H9 (cell line): Measurements from ENCODE around the gene LBX2. TPM values are rescaled to one million over a fixed set of nuclear protein-coding genes. Genes with fewer than 3 reads are reported as not detected.

Source experiments
- DNase-seq: peaks from one replicate; pipeline ENCODE4 v3.0.0-alpha.2; 2017
- H2AFZ ChIP-seq: one replicate; pipeline ENCODE4 v1.6.1; 2013; ENCODE audit warnings: mild to moderate bottlenecking, low read length, control low read depth, moderate library complexity
- H2AK5ac ChIP-seq: 2 replicates; pipeline ENCODE4 v1.6.1; 2013; ENCODE audit warnings: low read length, control low read depth, mixed read lengths; ENCODE audit not compliant: insufficient read length
- H2BK120ac ChIP-seq: one replicate; pipeline ENCODE4 v1.6.1; 2013; ENCODE audit warnings: low read depth, mild to moderate bottlenecking, low read length, control low read depth, inconsistent platforms; ENCODE audit not compliant: poor library complexity, severe bottlenecking
- H2BK12ac ChIP-seq: 2 replicates; pipeline ENCODE4 v1.6.1; 2013; ENCODE audit warnings: low read length, control low read depth, mixed read lengths, low read depth; ENCODE audit not compliant: insufficient read length
- H2BK15ac ChIP-seq: 2 replicates; pipeline ENCODE4 v1.6.1; 2013; ENCODE audit warnings: low read depth, low read length, control low read depth
- H2BK20ac ChIP-seq: one replicate; pipeline ENCODE4 v1.6.1; 2013; ENCODE audit warnings: low read depth, mild to moderate bottlenecking, low read length, control low read depth, inconsistent platforms; ENCODE audit not compliant: poor library complexity, severe bottlenecking
- H2BK5ac ChIP-seq: 2 replicates; pipeline ENCODE4 v1.6.1; 2013; ENCODE audit warnings: low read length, control low read depth, mixed read lengths; ENCODE audit not compliant: insufficient read length
- H3K14ac ChIP-seq: 2 replicates; pipeline ENCODE4 v1.6.1; 2013; ENCODE audit warnings: low read length, control low read depth; ENCODE audit not compliant: insufficient read depth
- H3K18ac ChIP-seq: 2 replicates; pipeline ENCODE4 v1.6.1; 2013; ENCODE audit warnings: low read depth, mild to moderate bottlenecking, mixed read lengths, low read length, control low read depth; ENCODE audit not compliant: insufficient read length
- H3K23ac ChIP-seq: 2 replicates; pipeline ENCODE4 v1.6.1; 2013; ENCODE audit warnings: low read length, control low read depth, mixed read lengths, low read depth; ENCODE audit not compliant: insufficient read length
- H3K23me2 ChIP-seq: 2 replicates; pipeline ENCODE4 v1.6.1; 2013; ENCODE audit warnings: low read depth, mild to moderate bottlenecking, mixed read lengths, low read length, control low read depth; ENCODE audit not compliant: insufficient read length, poor library complexity, severe bottlenecking
- H3K27ac ChIP-seq: 2 replicates; pipeline ENCODE4 v1.5.1; 2013; ENCODE audit warnings: low read length, control low read depth, mixed read lengths, low read depth; ENCODE audit not compliant: insufficient read length
- H3K27me3 ChIP-seq: 2 replicates; pipeline ENCODE4 v1.6.1; 2013; ENCODE audit warnings: low read length, control low read depth, inconsistent platforms; ENCODE audit not compliant: insufficient read depth
- H3K4ac ChIP-seq: 2 replicates; pipeline ENCODE4 v1.6.1; 2013; ENCODE audit warnings: low read depth, mild to moderate bottlenecking, control low read depth, inconsistent platforms, low read length, moderate library complexity
- H3K4me1 ChIP-seq: 2 replicates; pipeline ENCODE4 v1.6.1; 2013; ENCODE audit warnings: low read length, control low read depth, inconsistent platforms; ENCODE audit not compliant: insufficient read depth
- H3K4me2 ChIP-seq: 2 replicates; pipeline ENCODE4 v1.6.1; 2013; ENCODE audit warnings: low read length, control low read depth, mixed read lengths; ENCODE audit not compliant: insufficient read length, insufficient read depth
- H3K56ac ChIP-seq: 2 replicates; pipeline ENCODE4 v1.6.1; 2013; ENCODE audit warnings: low read depth, mild to moderate bottlenecking, mixed read lengths, low read length, control low read depth; ENCODE audit not compliant: insufficient read length
- H3K79me1 ChIP-seq: 2 replicates; pipeline ENCODE4 v1.6.1; 2013; ENCODE audit warnings: low read depth, mild to moderate bottlenecking, moderate library complexity, low read length, control low read depth, inconsistent platforms; ENCODE audit not compliant: insufficient read depth, poor library complexity, severe bottlenecking
- H3K79me2 ChIP-seq: 2 replicates; pipeline ENCODE4 v1.6.1; 2013; ENCODE audit warnings: low read length, control low read depth, inconsistent platforms; ENCODE audit not compliant: insufficient read depth
- H3K9ac ChIP-seq: 2 replicates; pipeline ENCODE4 v1.6.1; 2013; ENCODE audit warnings: low read length, control low read depth, mixed read lengths; ENCODE audit not compliant: insufficient read length; ENCODE audit errors: extremely low read depth
- H3K9me3 ChIP-seq: one replicate; pipeline ENCODE4 v1.6.1; 2013; ENCODE audit warnings: low read depth, low read length, inconsistent platforms; ENCODE audit not compliant: control insufficient read depth
- H3T11ph ChIP-seq: one replicate; pipeline ENCODE4 v1.6.1; 2013; ENCODE audit warnings: mild to moderate bottlenecking, low read length, control low read depth, inconsistent platforms
- H4K20me1 ChIP-seq: one replicate; pipeline ENCODE4 v1.6.1; 2013; ENCODE audit not compliant: control insufficient read depth, insufficient read length, insufficient read depth
- H4K5ac ChIP-seq: 2 replicates; pipeline ENCODE4 v1.6.1; 2013; ENCODE audit warnings: low read depth, mild to moderate bottlenecking, mixed read lengths, low read length, control low read depth; ENCODE audit not compliant: insufficient read length
- H4K8ac ChIP-seq: replicated peaks from 2 replicates; pipeline ENCODE4 v1.6.1; 2013; ENCODE audit warnings: low read length, control low read depth, mixed read lengths, low read depth; ENCODE audit not compliant: insufficient read length
- H4K91ac ChIP-seq: 2 replicates; pipeline ENCODE4 v1.6.1; 2013; ENCODE audit warnings: low read depth, mild to moderate bottlenecking, moderate library complexity, mixed read lengths, low read length, control low read depth; ENCODE audit not compliant: insufficient read length
- H3K27ac Mint-ChIP-seq, 3 experiments: 2 replicates in 2 of 3; 3 replicates in 1 of 3; pipeline ENCODE4 v1.8.0; 2020 to 2021; ENCODE audit warnings: mixed read lengths in 3 of 3, mild to moderate bottlenecking in 1 of 3, moderate library complexity in 1 of 3
- H3K27me3 Mint-ChIP-seq: 2 replicates; pipeline ENCODE4 v1.8.0; 2021; ENCODE audit warnings: low read depth, mild to moderate bottlenecking, moderate library complexity, mixed read lengths
- H3K36me3 Mint-ChIP-seq, 3 experiments: 2 replicates in 2 of 3; 3 replicates in 1 of 3; pipeline ENCODE4 v1.8.0; 2020 to 2021; ENCODE audit warnings: low read depth in 3 of 3, mixed read lengths in 3 of 3; ENCODE audit not compliant: insufficient read depth in 1 of 3
- H3K4me1 Mint-ChIP-seq, 2 experiments: 2 replicates each; pipeline ENCODE4 v1.8.0; 2020; ENCODE audit warnings: mixed read lengths in 2 of 2
- H3K4me3 Mint-ChIP-seq, 2 experiments: 2 replicates in 1 of 2; 3 replicates in 1 of 2; pipeline ENCODE4 v1.8.0; 2020 to 2021; ENCODE audit warnings: mild to moderate bottlenecking in 2 of 2, mixed read lengths in 2 of 2, moderate library complexity in 1 of 2
- H3K9me3 Mint-ChIP-seq, 2 experiments: 2 replicates in 1 of 2; 3 replicates in 1 of 2; pipeline ENCODE4 v1.8.0; 2020; ENCODE audit warnings: mild to moderate bottlenecking in 2 of 2, mixed read lengths in 2 of 2, moderate library complexity in 1 of 2
- WGBS: extraction: QIAGEN DNeasy Blood & Tissue Kit; methylation state at CpG from one replicate; pipeline ENCODE4 v1.1.7; 2013; ENCODE audit warnings: missing lambda C conversion rate, low lambda C conversion rate, mixed read lengths; ENCODE audit not compliant: insufficient read length; ENCODE audit errors: extremely low coverage; 5-methylcytosine and 5-hydroxymethylcytosine counted together
- total RNA-seq: library from RNA; stranded (reverse); gene quantifications from 2 replicates; pipeline ENCODE4 v1.2.1, GENCODE V29; 2021
- TF ChIP-seq, protein P1 (sequence below): fragments of 200-600 bp; sonication (generic); conservative IDR thresholded peaks from 3 replicates; pipeline ENCODE4 v1.8.0; 2021; ENCODE audit warnings: antibody characterized with exemption, mild to moderate bottlenecking

The LBX2 gene
- total RNA-seq, 1 experiment from 2014 or later = 1.1 TPM

DNA sequence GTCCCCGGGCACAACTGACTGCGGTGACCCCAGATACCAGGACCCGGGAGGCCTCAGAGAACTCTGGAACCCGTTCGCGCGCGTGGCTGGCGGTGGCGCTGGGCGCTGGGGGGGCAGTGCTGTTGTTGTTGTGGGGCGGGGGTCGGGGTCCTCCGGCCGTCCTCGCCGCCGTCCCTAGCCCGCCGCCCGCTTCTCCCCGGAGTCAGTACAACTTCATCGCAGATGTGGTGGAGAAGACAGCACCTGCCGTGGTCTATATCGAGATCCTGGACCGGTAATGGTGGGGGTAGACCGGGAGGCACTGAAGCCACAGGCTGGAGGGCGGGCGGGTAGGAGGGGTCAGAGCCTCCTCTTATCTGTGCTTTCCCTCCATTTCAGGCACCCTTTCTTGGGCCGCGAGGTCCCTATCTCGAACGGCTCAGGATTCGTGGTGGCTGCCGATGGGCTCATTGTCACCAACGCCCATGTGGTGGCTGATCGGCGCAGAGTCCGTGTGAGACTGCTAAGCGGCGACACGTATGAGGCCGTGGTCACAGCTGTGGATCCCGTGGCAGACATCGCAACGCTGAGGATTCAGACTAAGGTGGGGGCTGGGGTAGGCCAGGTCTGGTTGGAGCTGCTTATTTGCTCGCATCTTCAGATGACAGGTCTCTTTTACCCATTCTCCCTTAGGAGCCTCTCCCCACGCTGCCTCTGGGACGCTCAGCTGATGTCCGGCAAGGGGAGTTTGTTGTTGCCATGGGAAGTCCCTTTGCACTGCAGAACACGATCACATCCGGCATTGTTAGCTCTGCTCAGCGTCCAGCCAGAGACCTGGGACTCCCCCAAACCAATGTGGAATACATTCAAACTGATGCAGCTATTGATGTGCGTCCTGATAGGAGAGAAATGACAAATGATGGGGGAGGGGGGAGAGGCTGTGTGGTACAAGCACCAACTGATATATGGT is 31.1 kb upstream of the LBX2 start:
- Histone ChIP-seq H3K79me1 (peaks cover 4% of the 10 kb centered on the region), H4K20me1 (no peaks in the 10 kb centered on the region), H3K23me2 (peaks cover 15% of the 10 kb centered on the region), H3K56ac (no peak overlapping the region), H3K79me2 (peaks cover 4% of the 10 kb centered on the region; the same call in 1 of the 2 replicates), H4K91ac (no peak overlapping the region), H2BK120ac (no peak overlapping the region), H3K18ac (no peak overlapping the region), H3K4me2 (peak overlapping the region; percentile 83), H3K9ac (peak overlapping the region; percentile 57), H2AFZ (no peak overlapping the region), H3K14ac (no peak overlapping the region; the same call in 1 of the 2 replicates), H3K4ac (no peak overlapping the region), H2AK5ac (no peak overlapping the region), H2BK15ac (no peak overlapping the region), H4K8ac (no peak overlapping the region), H3K4me1 (peaks cover 4% of the 10 kb centered on the region; the same call in 1 of the 2 replicates), H3K27ac (no peak overlapping the region), H4K5ac (no peak overlapping the region), H2BK20ac (no peak overlapping the region), H2BK5ac (no peak overlapping the region), H2BK12ac (no peak overlapping the region), H3K23ac (no peak overlapping the region), H3T11ph (no peak overlapping the region), H3K27me3 (no peaks in the 10 kb centered on the region), H3K9me3 (no peaks in the 10 kb centered on the region)
- no peak overlapping the region for H3K27ac Mint-ChIP-seq
- WGBS = no CpG with 5 or more reads among the region's 54 CpGs
- TF ChIP-seq, protein P1, sequence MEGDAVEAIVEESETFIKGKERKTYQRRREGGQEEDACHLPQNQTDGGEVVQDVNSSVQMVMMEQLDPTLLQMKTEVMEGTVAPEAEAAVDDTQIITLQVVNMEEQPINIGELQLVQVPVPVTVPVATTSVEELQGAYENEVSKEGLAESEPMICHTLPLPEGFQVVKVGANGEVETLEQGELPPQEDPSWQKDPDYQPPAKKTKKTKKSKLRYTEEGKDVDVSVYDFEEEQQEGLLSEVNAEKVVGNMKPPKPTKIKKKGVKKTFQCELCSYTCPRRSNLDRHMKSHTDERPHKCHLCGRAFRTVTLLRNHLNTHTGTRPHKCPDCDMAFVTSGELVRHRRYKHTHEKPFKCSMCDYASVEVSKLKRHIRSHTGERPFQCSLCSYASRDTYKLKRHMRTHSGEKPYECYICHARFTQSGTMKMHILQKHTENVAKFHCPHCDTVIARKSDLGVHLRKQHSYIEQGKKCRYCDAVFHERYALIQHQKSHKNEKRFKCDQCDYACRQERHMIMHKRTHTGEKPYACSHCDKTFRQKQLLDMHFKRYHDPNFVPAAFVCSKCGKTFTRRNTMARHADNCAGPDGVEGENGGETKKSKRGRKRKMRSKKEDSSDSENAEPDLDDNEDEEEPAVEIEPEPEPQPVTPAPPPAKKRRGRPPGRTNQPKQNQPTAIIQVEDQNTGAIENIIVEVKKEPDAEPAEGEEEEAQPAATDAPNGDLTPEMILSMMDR = no peak
- H3K36me3 Mint-ChIP-seq = peaks cover 30 to 64% (median 47%) of the 10 kb centered on the region in 3 experiments
- peaks cover 17 to 22% of the 10 kb centered on the region in 2 experiments for H3K4me1 Mint-ChIP-seq
- no peaks in the 10 kb centered on the region; a peak in 1 of 5 replicates for H3K9me3 Mint-ChIP-seq
- H3K27me3 Mint-ChIP-seq = peaks cover 2% of the 10 kb centered on the region; the same call in 1 of the 2 replicates
- DNase-seq = peak; percentile 53
- H3K4me3 Mint-ChIP-seq = peak overlapping the region; percentile 98 to 99
